K562 (cell line): Measurements from ENCODE around the gene LIMS1. TPM values are rescaled to one million over a fixed set of nuclear protein-coding genes. Genes with fewer than 3 reads are reported as not detected.

Source experiments
- CBFB ChIP-seq: sonication (generic); formaldehyde crosslinking; IDR thresholded peaks from 2 replicates; pipeline ENCODE4 v1.4.0; 2020; ENCODE audit warnings: mild to moderate bottlenecking, missing genetic modification reagents
- ID3 ChIP-seq, 2 experiments: fragments of 250-450 bp in 1 of 2; fragments of 450-650 bp in 1 of 2; sonication (Bioruptor Pico) in 1 of 2; IDR thresholded peaks; 2 replicates each; pipeline versions ENCODE4 v1.6.1 to v1.8.0; 2016 to 2021; ENCODE audit warnings: mild to moderate bottlenecking in 2 of 2, moderate library complexity in 2 of 2, missing compliant biosample characterization in 1 of 2, missing genetic modification characterization in 1 of 2
- KLF1 ChIP-seq: fragments of 450-650 bp; IDR thresholded peaks from 2 replicates; pipeline ENCODE4 v1.6.1; 2016; ENCODE audit warnings: missing genetic modification characterization, missing compliant biosample characterization
- MAZ ChIP-seq, 2 experiments: fragments of 450-650 bp in 1 of 2; sonication (generic) in 1 of 2; formaldehyde crosslinking; IDR thresholded peaks in 1 of 2; conservative IDR thresholded peaks in 1 of 2; 2 replicates each; pipeline versions ENCODE4 v1.4.0 to v1.5.0; 2020; ENCODE audit warnings: mild to moderate bottlenecking in 1 of 2, missing genetic modification reagents in 1 of 2
- POLR2AphosphoS5 ChIP-seq: IDR thresholded peaks from 2 replicates; pipeline ENCODE4 v1.6.1; 2011; ENCODE audit warnings: mild to moderate bottlenecking, low read depth, low read length, moderate library complexity; ENCODE audit not compliant: control insufficient read depth, insufficient read depth
- RBBP5 ChIP-seq: fragments of 200-600 bp; sonication (generic); IDR thresholded peaks from 2 replicates; pipeline ENCODE4 v1.6.1; 2012; ENCODE audit warnings: borderline replicate concordance, mild to moderate bottlenecking, low read length, control low read depth, inconsistent platforms; ENCODE audit not compliant: insufficient read depth, poor library complexity, severe bottlenecking
- SAP30 ChIP-seq: fragments of 200-600 bp; sonication (generic); IDR thresholded peaks from 2 replicates; pipeline ENCODE4 v1.6.1; 2012; ENCODE audit warnings: borderline replicate concordance, low read depth, mild to moderate bottlenecking, moderate library complexity, low read length, control low read depth, inconsistent platforms; ENCODE audit not compliant: insufficient read depth, poor library complexity, severe bottlenecking
- UBTF ChIP-seq, 2 experiments: IDR thresholded peaks; 2 replicates each; pipeline ENCODE4 v1.6.1; 2012; ENCODE audit warnings: improper control_type of control experiment in 2 of 2, low read depth in 2 of 2, low read length in 2 of 2, borderline replicate concordance in 1 of 2
- ZBTB5 ChIP-seq: fragments of 450-650 bp; IDR thresholded peaks from 2 replicates; pipeline ENCODE4 v1.6.1; 2017; ENCODE audit warnings: antibody characterized with exemption
- polyA plus RNA-seq, 8 experiments: library from polyadenylated mRNA; depleted of rRNA in 4 of 8; stranded (reverse) in 5 of 8; unstranded in 3 of 8; fragments of >200 nt; fragmentation: Nextera tagmentation in 2 of 8; fragmentation: Illumina TruSeq in 1 of 8; extraction: Ambion mirVana in 2 of 8; extraction: Trizol in 1 of 8; gene quantifications; 2 replicates each; pipeline versions ENCODE4 v1.2.1 to v1.2.3, GENCODE V29; 2011 to 2014; ENCODE audit warnings: inconsistent platforms in 1 of 8, missing spikeins in 1 of 8
- total RNA-seq, 7 experiments: library from RNA; depleted of rRNA in 6 of 7; stranded (reverse); fragments of >200 nt in 6 of 7; fragmentation: Illumina TruSeq in 2 of 7; extraction: Trizol in 2 of 7; gene quantifications; 2 replicates each; pipeline versions ENCODE4 v1.2.1 to v1.2.3, GENCODE V29; 2011 to 2021; ENCODE audit warnings: low replicate concordance in 1 of 7

The LIMS1 gene
- total and polyA plus RNA-seq, 9 of the 15 experiments (the other 6 are each of a cell fraction or from before 2014, with no cell fraction given), result 52.8 to 134 (median 81.0) TPM

GRCh38 chr2:108533832-108534583 is at the start of gene LIMS1 (continued):
- TF ChIP-seq ID3 (CRISPR knock-in tag; IDR thresholded peaks at IDR 0.05), result no peak
- peak; percentile 48; the same call in 1 of the 2 replicates for TF ChIP-seq ID3 (tag; IDR thresholded peaks at IDR 0.05)
- TF ChIP-seq MAZ (CRISPR knock-in tag; conservative IDR thresholded peaks at IDR 0.05 in 1 of 2, IDR thresholded peaks at IDR 0.05 in 1 of 2), result peak; percentile 68 to 94; a peak in 3 of 4 replicates
- no peak for TF ChIP-seq ZBTB5
- TF ChIP-seq POLR2AphosphoS5, result peak; percentile 89
- peak; percentile 5 to 94; a peak in 3 of 4 replicates for TF ChIP-seq UBTF (IDR thresholded peaks at IDR 0.05; ENCODE audit: borderline replicate concordance in 1 of 2, low read depth in 2 of 2, low read length in 2 of 2)
- TF ChIP-seq KLF1 (tag), result peak; percentile 53; the same call in 1 of the 2 replicates
- no peak for TF ChIP-seq CBFB
- TF ChIP-seq RBBP5, result peak; percentile 76
- no peak for TF ChIP-seq SAP30
